GM23338 (cell line): ENCODE results near the gene NRCAM.
A peak's percentile ranks its signal among the peaks of the same experiment; 100 is the strongest.

Source experiments
- CREB1 ChIP-seq: fragments of 250-450 bp; sonication (Bioruptor Pico); IDR thresholded peaks from 2 replicates; pipeline ENCODE4 v1.5.0; 2020; ENCODE audit warnings: low read depth, mild to moderate bottlenecking, moderate library complexity
- EZH2 ChIP-seq: fragments of 200-600 bp; sonication (generic); IDR thresholded peaks from one replicate; pipeline ENCODE4 v1.8.0; 2017; ENCODE audit warnings: antibody characterized with exemption, mild to moderate bottlenecking, low read depth; ENCODE audit not compliant: unreplicated experiment
- EZH2phosphoT487 ChIP-seq: fragments of 200-600 bp; sonication (generic); IDR thresholded peaks from one replicate; pipeline ENCODE4 v1.8.1; 2018; ENCODE audit warnings: antibody characterized with exemption; ENCODE audit not compliant: unreplicated experiment
- NANOG ChIP-seq: IDR thresholded peaks from 2 replicates; pipeline ENCODE4 v1.6.1; 2016; ENCODE audit warnings: antibody characterized with exemption, borderline replicate concordance
- POLR2AphosphoS5 ChIP-seq: IDR thresholded peaks from 2 replicates; pipeline ENCODE4 v1.6.1; 2016; ENCODE audit warnings: antibody characterized with exemption, low read depth
- STAT1 ChIP-seq: IDR thresholded peaks from one replicate; pipeline ENCODE4 v1.6.1; 2016; ENCODE audit warnings: antibody characterized with exemption; ENCODE audit not compliant: unreplicated experiment
- ZNF114 ChIP-seq: fragments of 250-450 bp; sonication (Bioruptor Pico); IDR thresholded peaks from 2 replicates; pipeline ENCODE4 v1.5.0; 2020; ENCODE audit warnings: mild to moderate bottlenecking, moderate library complexity
- TF ChIP-seq, protein P1 (sequence below), 2 experiments: fragments of 200-600 bp in 1 of 2; sonication (generic) in 1 of 2; conservative IDR thresholded peaks; 2 replicates each; pipeline versions ENCODE4 v1.5.1 to v1.6.1; 2016 to 2017; ENCODE audit warnings: antibody characterized with exemption in 2 of 2, low read depth in 2 of 2, mild to moderate bottlenecking in 2 of 2, moderate library complexity in 1 of 2
- TF ChIP-seq, protein P2 (sequence below): IDR thresholded peaks from one replicate; pipeline ENCODE4 v1.6.1; 2018; ENCODE audit warnings: antibody characterized with exemption; ENCODE audit not compliant: unreplicated experiment
- TF ChIP-seq, protein P3 (sequence below): IDR thresholded peaks from 2 replicates; pipeline ENCODE4 v1.6.1; 2016; ENCODE audit warnings: antibody characterized with exemption

DNA sequence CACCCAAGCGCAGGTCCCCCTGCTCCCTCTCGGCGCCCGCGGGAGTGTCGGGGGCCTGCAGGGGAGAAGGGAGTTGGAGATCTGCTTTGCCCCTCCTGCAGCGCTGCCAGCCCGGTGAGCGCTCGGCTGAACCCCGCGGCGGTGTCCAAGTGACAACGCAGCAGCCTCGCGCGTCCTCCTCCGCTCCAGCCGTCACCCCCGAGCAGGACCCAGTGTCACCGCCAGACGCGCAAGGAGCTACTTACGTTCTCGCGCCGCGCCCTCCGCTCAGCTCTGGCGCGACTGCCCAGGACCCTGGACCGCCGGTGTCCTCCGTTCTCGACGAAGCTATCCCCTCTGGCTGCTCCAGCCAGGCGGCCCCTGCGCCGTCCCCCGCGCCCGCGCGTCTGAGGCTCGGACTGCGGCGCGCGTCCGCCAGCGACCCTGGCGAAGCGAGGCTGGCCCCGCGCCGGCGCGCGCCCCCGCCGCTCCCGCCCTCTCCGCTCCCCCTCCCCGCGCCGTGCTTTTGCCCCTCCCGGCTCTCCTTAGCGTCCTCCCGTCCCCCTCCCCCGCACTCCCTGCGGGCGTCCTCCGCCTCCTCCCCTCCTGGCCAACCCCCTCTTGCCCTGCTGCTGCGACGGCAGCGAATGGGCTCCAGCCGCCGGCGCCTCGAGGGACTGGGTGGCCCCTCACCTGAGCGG lies at the start of gene NRCAM:
- TF ChIP-seq, protein P1, sequence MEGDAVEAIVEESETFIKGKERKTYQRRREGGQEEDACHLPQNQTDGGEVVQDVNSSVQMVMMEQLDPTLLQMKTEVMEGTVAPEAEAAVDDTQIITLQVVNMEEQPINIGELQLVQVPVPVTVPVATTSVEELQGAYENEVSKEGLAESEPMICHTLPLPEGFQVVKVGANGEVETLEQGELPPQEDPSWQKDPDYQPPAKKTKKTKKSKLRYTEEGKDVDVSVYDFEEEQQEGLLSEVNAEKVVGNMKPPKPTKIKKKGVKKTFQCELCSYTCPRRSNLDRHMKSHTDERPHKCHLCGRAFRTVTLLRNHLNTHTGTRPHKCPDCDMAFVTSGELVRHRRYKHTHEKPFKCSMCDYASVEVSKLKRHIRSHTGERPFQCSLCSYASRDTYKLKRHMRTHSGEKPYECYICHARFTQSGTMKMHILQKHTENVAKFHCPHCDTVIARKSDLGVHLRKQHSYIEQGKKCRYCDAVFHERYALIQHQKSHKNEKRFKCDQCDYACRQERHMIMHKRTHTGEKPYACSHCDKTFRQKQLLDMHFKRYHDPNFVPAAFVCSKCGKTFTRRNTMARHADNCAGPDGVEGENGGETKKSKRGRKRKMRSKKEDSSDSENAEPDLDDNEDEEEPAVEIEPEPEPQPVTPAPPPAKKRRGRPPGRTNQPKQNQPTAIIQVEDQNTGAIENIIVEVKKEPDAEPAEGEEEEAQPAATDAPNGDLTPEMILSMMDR (conservative IDR thresholded peaks at IDR 0.05; ENCODE audit: low read depth in 2 of 2) = no peak
- TF ChIP-seq NANOG = no peak
- 0 out of 2 replicates have a peak, but pooled peaks have one; percentile 5 for TF ChIP-seq POLR2AphosphoS5
- TF ChIP-seq, protein P2, sequence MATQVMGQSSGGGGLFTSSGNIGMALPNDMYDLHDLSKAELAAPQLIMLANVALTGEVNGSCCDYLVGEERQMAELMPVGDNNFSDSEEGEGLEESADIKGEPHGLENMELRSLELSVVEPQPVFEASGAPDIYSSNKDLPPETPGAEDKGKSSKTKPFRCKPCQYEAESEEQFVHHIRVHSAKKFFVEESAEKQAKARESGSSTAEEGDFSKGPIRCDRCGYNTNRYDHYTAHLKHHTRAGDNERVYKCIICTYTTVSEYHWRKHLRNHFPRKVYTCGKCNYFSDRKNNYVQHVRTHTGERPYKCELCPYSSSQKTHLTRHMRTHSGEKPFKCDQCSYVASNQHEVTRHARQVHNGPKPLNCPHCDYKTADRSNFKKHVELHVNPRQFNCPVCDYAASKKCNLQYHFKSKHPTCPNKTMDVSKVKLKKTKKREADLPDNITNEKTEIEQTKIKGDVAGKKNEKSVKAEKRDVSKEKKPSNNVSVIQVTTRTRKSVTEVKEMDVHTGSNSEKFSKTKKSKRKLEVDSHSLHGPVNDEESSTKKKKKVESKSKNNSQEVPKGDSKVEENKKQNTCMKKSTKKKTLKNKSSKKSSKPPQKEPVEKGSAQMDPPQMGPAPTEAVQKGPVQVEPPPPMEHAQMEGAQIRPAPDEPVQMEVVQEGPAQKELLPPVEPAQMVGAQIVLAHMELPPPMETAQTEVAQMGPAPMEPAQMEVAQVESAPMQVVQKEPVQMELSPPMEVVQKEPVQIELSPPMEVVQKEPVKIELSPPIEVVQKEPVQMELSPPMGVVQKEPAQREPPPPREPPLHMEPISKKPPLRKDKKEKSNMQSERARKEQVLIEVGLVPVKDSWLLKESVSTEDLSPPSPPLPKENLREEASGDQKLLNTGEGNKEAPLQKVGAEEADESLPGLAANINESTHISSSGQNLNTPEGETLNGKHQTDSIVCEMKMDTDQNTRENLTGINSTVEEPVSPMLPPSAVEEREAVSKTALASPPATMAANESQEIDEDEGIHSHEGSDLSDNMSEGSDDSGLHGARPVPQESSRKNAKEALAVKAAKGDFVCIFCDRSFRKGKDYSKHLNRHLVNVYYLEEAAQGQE = no peak
- TF ChIP-seq EZH2 = no peak
- no peak for TF ChIP-seq ZNF114 (CRISPR knock-in tag)
- TF ChIP-seq, protein P3, sequence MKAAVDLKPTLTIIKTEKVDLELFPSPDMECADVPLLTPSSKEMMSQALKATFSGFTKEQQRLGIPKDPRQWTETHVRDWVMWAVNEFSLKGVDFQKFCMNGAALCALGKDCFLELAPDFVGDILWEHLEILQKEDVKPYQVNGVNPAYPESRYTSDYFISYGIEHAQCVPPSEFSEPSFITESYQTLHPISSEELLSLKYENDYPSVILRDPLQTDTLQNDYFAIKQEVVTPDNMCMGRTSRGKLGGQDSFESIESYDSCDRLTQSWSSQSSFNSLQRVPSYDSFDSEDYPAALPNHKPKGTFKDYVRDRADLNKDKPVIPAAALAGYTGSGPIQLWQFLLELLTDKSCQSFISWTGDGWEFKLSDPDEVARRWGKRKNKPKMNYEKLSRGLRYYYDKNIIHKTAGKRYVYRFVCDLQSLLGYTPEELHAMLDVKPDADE = no peak
- TF ChIP-seq EZH2phosphoT487 = no peak
- TF ChIP-seq STAT1 = no peak
- TF ChIP-seq CREB1 (CRISPR knock-in tag) = 0 out of 2 replicates have a peak, but pooled peaks have one; percentile 16
